Smooth muscle cell (in vitro differentiated cells): Measurements from ENCODE around the gene CERS6. TPM values are rescaled to one million over a fixed set of nuclear protein-coding genes. Genes with fewer than 3 reads are reported as not detected.

ENCODE experiments used
- DNase-seq: peaks from one replicate; lab custom pipeline; 2025; ENCODE audit not compliant: unreplicated experiment; lab: John Stamatoyannopoulos, UW
- H2AFZ ChIP-seq: fragments of 200-600 bp; sonication (generic); 2 replicates; pipeline ENCODE4 v1.6.0; 2016; ENCODE audit warnings: antibody characterized with exemption, low read depth, mild to moderate bottlenecking
- H3F3A ChIP-seq: fragments of 200-600 bp; sonication (generic); 2 replicates; pipeline ENCODE4 v1.6.0; 2017; ENCODE audit warnings: antibody characterized with exemption, low read depth
- H3K27ac ChIP-seq: fragments of 200-600 bp; sonication (generic); 2 replicates; pipeline ENCODE4 v1.5.1; 2016; ENCODE audit warnings: low read depth, mild to moderate bottlenecking
- H3K27me3 ChIP-seq: fragments of 200-600 bp; sonication (generic); 2 replicates; pipeline ENCODE4 v1.6.1; 2016; ENCODE audit warnings: low read depth, mild to moderate bottlenecking
- H3K36me3 ChIP-seq: fragments of 200-600 bp; sonication (generic); 2 replicates; pipeline ENCODE4 v1.5.1; 2016; ENCODE audit warnings: low read depth
- H3K4me1 ChIP-seq: fragments of 200-600 bp; sonication (generic); 2 replicates; pipeline ENCODE4 v1.5.1; 2016; ENCODE audit warnings: low read depth
- H3K4me2 ChIP-seq: fragments of 200-600 bp; sonication (generic); 2 replicates; pipeline ENCODE4 v1.6.0; 2016; ENCODE audit warnings: mild to moderate bottlenecking
- H3K4me3 ChIP-seq: fragments of 200-600 bp; sonication (generic); 2 replicates; pipeline ENCODE4 v1.5.1; 2016; ENCODE audit warnings: mild to moderate bottlenecking
- H3K79me2 ChIP-seq: fragments of 200-600 bp; sonication (generic); 2 replicates; pipeline ENCODE4 v1.6.0; 2016; ENCODE audit warnings: low read depth, mild to moderate bottlenecking
- H3K9ac ChIP-seq: fragments of 200-600 bp; sonication (generic); 2 replicates; pipeline ENCODE4 v1.6.0; 2016; ENCODE audit warnings: low read depth
- H3K9me3 ChIP-seq: fragments of 200-600 bp; sonication (generic); replicated peaks from 2 replicates; pipeline ENCODE4 v1.5.1; 2016; ENCODE audit warnings: low read depth
- H4K20me1 ChIP-seq: fragments of 200-600 bp; sonication (generic); 2 replicates; pipeline ENCODE4 v1.6.0; 2016; ENCODE audit warnings: low read depth
- CTCF ChIP-seq: fragments of 200-600 bp; sonication (generic); IDR thresholded peaks from 2 replicates; pipeline ENCODE4 v1.5.1; 2017; ENCODE audit warnings: borderline replicate concordance, mild to moderate bottlenecking, antibody characterized with exemption; ENCODE audit not compliant: insufficient read depth, poor library complexity, severe bottlenecking
- WGBS: methylation state at CpG from one replicate; pipeline ENCODE4 v1.1.7; 2016; ENCODE audit warnings: low lambda C conversion rate; 5-methylcytosine and 5-hydroxymethylcytosine counted together
- polyA plus RNA-seq: library from polyadenylated mRNA; unstranded; fragments of >200 nt; fragmentation: Nextera tagmentation; extraction: Ambion mirVana; gene quantifications from 2 replicates; pipeline ENCODE4 v1.2.1, GENCODE V29; 2016
- total RNA-seq: library from RNA; depleted of rRNA; stranded (reverse); fragments of >200 nt; gene quantifications from 2 replicates; pipeline ENCODE4 v1.2.3, GENCODE V29; 2014

Gene CERS6
- total and polyA plus RNA-seq, 2 experiments from 2014 or later = 9.2 to 26.6 TPM

- Histone ChIP-seq H3K9me3 (no peaks in the 10 kb centered on the region), H3K36me3 (no peaks in the 10 kb centered on the region), H3F3A (peaks cover 11% of the 10 kb centered on the region), H3K4me3 (no peak overlapping the region), H3K27ac (no peak overlapping the region), H3K4me1 (peaks cover 35% of the 10 kb centered on the region), H2AFZ (no peak overlapping the region), H4K20me1 (no peaks in the 10 kb centered on the region), H3K27me3 (no peaks in the 10 kb centered on the region), H3K4me2 (no peak overlapping the region), H3K79me2 (no peaks in the 10 kb centered on the region), H3K9ac (no peak overlapping the region)
- no peak for DNase-seq
- TF ChIP-seq CTCF = no peak
- WGBS = 86% methylated on average over 1 of the region's 1 CpG
These were observed 177.8 kb downstream of the CERS6 start for GRCh38 chr2:168633895-168634294.

- Histone ChIP-seq H4K20me1 (no peaks in the 10 kb centered on the region), H3K4me2 (peak overlapping the region; percentile 14), H3K27ac (no peak overlapping the region), H3K9ac (no peak overlapping the region), H3K9me3 (no peaks in the 10 kb centered on the region), H3K4me3 (no peak overlapping the region), H2AFZ (no peak overlapping the region), H3K36me3 (no peaks in the 10 kb centered on the region), H3F3A (peaks cover 11% of the 10 kb centered on the region), H3K27me3 (no peaks in the 10 kb centered on the region), H3K4me1 (peaks cover 48% of the 10 kb centered on the region), H3K79me2 (no peaks in the 10 kb centered on the region)
- no peak for TF ChIP-seq CTCF
- no peak for DNase-seq
- 42% methylated on average over 3 of the region's 3 CpGs for WGBS
These were observed 179.0 kb downstream of the CERS6 start for GRCh38 chr2:168635065-168635577.

- WGBS = 44% methylated on average over 2 of the region's 2 CpGs
- no peaks in the 10 kb centered on the region for H3K9me3 ChIP-seq
- no peaks in the 10 kb centered on the region for H3K27me3 ChIP-seq
- peak overlapping the region; percentile 72 for H3K4me2 ChIP-seq
- H3K27ac ChIP-seq = peak overlapping the region; percentile 70
- H4K20me1 ChIP-seq = no peaks in the 10 kb centered on the region
- H3K4me3 ChIP-seq = peak overlapping the region; percentile 11
- peaks cover 44% of the 10 kb centered on the region for H3K4me1 ChIP-seq
- peaks cover 5% of the 10 kb centered on the region for H3F3A ChIP-seq
- peak overlapping the region; percentile 36 for H3K9ac ChIP-seq
- no peak for DNase-seq
- no peak overlapping the region for H2AFZ ChIP-seq
- TF ChIP-seq CTCF = no peak
- no peaks in the 10 kb centered on the region for H3K36me3 ChIP-seq
- peaks cover 9% of the 10 kb centered on the region for H3K79me2 ChIP-seq
These were observed 182.9 kb downstream of the CERS6 start for GRCh38 chr2:168639018-168639417.

- peaks cover 9% of the 10 kb centered on the region for H3K79me2 ChIP-seq
- H4K20me1 ChIP-seq = no peaks in the 10 kb centered on the region
- no peak for DNase-seq
- TF ChIP-seq CTCF = no peak
- H3F3A ChIP-seq = peaks cover 5% of the 10 kb centered on the region
- 22% methylated on average over 3 of the region's 3 CpGs for WGBS
- peaks cover 44% of the 10 kb centered on the region for H3K4me1 ChIP-seq
- H3K9me3 ChIP-seq = no peaks in the 10 kb centered on the region
- peak overlapping the region; percentile 70 for H3K27ac ChIP-seq
- H3K4me3 ChIP-seq = peak overlapping the region; percentile 11
- H3K4me2 ChIP-seq = peak overlapping the region; percentile 72
- H3K27me3 ChIP-seq = no peaks in the 10 kb centered on the region
- no peak overlapping the region for H2AFZ ChIP-seq
- peak overlapping the region; percentile 36 for H3K9ac ChIP-seq
- H3K36me3 ChIP-seq = no peaks in the 10 kb centered on the region
These were observed 183.4 kb downstream of the CERS6 start for GRCh38 chr2:168639441-168639898.
